Measurements from ENCODE around the gene CNOT8.

The CNOT8 gene

DNA sequence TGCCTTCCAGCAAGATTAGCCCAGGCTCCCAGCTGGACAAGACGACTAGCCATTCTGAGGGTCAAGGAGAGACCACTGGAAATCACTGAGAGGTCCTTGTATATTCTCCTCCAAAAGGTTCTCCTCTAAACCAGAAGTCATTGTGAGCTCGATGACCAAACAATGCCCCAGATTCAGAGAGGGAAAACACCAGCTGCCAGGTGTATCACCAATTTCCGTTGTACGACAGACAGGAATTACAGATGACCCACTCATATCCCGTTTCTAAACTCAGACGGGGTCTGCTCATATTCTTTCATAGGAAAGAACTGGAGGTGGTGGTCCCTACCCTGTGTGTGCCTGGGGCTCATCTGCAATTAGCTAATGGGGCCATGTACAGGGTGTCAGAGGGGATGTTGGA lies 22.2 kb upstream of the CNOT8 start:
- no peak for DNase-seq

GRCh38 chr5:154837009-154837901 lies 21.2 kb upstream of the CNOT8 start:
- no peak for DNase-seq

DNA sequence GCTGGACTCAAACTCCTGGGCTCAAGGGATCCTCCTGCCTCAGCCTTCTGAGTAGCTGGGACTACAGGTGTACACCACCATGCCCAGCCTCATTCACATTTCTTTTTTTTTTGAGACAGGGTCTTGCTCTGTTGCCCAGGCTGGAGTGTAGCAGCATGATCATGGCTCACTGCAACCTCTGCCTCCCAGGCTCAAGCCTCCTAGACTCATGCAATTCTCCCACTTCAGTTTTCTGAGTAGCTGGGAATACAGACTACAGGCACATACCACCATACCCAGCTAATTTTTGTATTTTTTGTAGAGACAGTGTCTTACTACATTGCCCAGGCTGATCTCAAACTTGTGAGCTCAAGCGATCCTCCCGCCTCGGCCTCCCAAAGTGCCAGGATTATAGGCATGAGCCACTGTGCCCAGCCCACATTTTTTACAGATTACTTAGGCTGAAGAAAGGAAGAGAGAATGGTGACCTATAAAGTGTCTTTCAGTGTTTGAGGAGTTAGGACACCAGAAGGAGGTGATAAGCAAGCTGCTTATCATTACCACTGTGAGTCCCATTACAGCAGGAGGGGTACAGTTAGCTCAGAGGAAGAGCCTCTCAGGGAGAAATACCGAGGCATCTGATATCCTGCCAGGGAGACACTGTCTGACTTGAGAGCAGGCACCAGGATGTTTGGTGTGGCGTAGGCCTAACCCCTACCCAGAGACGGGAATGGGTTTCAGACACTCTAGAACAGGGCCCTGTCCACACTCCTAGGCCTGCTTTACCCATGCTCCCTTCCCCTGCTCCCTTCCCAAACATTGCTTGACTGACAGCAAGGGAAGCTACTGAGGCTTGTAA lies 17.8 kb upstream of the CNOT8 start:
- DNase-seq = no peak

DNA sequence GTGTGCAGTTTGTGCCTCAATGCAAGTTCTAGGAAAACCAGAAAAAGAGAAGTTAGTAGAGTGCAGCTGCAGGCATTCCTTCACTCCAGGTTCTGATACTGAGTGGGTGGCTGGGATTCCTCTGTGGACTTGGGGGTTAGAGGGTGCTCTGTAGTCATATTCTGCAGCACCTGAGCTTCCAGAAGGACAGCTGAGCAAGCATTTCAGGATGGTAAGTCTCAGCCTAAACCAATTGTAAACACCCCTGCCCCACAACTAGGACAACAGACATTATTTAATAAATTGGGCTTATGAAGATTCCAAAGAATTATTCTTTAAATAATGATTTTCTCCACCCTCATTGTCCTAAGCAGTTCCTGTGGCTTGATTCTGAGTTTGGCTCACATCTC lies 17.2 kb upstream of the CNOT8 start:
- DNase-seq = no peak

- DNase-seq = no peak
These were observed 15.5 kb upstream of the CNOT8 start for GRCh38 chr5:154842689-154843530.

DNA sequence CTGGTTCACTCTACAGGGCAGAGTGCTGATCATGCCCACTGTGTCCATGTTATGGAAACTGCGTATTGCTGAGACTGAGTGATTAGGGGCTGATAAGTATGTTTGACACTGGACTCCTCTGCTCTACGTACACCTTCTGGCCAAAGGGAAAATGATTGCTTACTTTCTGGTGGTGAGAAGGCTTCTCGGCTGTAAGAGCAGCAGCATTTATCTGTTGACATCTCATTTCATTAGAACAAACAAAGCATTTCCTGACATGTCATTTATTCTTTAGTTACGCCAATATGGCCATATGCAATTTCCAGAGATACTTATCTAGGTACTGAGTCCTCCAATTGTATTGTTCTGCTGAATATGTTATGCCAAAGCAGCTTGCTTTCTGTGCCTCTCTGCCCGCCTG lies 13.6 kb upstream of the CNOT8 start:
- no peak for DNase-seq

DNA sequence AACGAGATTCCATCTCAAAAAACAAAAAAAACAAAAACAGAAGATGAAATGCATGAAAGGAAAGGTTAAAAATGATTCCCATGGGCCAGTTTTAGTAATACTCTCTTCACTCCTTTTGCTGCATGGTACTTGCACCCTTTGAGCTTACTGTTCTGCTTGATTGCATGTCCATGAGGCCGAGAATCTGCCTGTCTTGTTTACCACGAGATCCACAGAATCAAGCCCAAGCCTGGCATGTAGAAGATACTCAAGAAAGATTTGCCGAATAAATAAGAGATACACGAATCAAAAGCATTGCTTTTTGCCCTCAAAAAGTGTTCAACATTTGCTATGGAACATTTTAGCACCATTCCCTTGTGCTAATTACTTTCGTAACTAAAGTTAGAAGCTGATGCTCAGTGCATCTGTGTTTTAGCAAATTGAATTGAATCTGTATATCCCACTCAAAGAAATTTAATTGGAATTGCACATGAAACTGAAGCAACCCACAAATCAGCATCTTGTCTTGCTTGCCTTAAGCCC lies 9.1 kb upstream of the CNOT8 start:
- DNase-seq = no peak

DNA sequence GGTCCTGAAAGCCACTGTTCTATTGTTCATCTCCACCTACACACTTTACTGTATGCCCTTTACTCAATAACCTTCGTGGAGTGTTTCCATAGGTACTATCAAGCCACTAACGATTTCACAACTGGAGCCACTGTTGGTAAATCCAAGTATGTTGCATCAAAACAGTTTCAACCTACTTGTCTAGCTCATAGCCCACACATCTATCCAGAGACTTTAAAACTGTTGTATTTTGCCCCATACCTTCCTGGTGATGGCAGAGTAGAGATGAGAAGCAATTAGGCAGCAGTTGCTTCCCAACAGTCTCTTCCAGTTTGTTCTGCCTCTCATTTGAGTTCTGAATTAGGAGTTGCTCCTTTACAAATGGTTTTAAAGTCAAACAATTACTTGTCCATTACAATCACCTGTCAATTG lies 8.6 kb upstream of the CNOT8 start:
- DNase-seq = no peak

DNA sequence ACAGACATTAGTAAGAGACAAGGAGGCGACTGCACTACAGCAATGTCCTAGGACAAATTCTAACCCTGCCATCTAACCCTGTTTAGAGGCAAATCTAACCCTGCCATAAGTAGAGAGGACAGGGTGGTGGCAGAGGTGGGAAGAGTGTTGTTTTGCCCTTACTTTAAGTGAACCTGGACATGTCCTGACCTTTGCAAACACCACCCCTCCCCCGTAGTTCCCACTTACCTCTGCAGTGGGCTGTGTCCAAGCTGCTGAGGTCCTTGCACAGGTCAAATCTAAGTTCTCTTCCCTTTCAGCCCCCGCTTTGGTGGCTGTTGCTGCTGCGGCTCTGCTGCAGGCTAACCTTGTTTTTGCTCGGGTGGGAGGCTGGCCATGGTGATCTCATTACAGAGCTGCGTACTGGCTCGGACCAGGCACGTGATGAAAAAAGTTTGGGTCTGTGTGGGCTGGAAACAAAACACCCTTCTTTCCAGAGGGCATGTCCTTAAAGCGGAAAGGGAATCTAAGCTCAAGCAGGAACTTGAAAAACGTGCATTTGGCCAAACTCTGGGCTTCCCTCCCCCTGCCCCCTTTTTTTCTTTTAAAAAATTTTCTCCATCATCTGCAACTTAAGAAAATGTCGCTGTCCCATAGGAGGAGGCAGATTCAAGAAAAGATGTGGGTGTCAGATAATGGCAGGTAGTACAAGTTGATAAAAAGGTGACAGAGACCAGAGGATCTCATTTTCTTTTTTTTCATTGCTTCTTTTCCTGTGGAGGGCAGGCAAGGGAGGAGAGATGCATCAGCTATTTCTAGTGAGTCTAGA lies 8.0 kb upstream of the CNOT8 start, which contains the start of gene FAXDC2:
TSS of gene FAXDC2 (minus strand) at position 349 of the 808 bp plus-strand sequence. CDS start 12,425 bp downstream, outside the sequence.
- no peak for DNase-seq

DNA sequence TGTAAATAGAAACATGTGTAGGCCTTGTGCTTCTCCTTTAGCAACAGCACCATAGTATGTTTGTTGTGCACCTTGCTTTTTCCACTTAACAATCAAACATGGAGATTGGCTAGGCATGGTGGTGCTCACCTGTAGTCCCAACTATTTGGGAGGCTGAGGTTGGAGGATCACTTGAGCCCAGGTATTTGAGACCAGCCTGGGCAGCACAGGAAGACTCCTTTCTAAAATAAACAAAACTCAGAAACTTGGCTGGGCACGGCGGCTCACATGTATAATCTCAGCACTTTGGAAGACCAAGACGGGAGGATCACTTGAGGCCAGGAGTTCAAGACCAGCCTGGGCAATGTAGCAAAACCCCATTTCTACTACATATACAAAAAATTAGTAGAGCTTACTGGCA lies 7.1 kb upstream of the CNOT8 start:
- DNase-seq = no peak

DNA sequence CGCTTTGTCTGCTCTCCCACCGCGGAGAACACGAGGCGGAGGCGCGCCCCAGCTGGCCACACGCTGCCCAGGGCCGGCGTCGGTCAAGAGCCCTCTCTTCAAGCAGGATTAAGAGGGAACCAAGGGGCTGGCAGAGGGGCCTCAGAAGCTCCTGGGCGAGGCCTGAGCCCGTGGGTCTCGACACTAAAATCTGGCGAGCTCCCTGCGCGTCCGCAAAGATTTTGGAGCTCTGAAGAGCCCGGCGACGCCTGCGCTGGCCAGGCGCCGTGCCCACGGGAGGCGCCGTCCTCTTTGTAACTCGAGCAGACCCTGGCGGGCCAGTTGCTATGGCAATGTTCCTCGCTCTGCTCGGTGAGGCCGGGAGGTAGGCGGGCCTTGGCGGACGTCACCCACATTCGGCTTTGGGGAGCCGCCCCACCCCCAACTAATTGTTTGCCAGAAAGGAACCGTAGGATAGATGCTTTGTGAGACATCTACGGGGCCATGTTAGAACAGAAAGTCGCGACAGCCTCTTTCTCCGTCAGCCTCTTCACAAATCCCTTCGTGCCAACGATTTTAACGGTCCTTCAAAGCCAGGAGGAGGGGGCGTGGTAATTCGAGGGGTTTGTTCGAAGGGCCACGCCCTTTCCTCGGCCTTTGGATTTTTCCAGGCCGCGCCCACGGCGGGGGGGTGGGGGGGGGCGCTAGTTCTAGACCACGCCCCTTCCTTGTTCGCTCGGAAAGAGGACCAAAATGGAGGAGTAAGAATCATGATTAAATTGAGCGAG lies 714 bp upstream of the CNOT8 start:
- DNase-seq = peak; percentile 88 to 90

DNA sequence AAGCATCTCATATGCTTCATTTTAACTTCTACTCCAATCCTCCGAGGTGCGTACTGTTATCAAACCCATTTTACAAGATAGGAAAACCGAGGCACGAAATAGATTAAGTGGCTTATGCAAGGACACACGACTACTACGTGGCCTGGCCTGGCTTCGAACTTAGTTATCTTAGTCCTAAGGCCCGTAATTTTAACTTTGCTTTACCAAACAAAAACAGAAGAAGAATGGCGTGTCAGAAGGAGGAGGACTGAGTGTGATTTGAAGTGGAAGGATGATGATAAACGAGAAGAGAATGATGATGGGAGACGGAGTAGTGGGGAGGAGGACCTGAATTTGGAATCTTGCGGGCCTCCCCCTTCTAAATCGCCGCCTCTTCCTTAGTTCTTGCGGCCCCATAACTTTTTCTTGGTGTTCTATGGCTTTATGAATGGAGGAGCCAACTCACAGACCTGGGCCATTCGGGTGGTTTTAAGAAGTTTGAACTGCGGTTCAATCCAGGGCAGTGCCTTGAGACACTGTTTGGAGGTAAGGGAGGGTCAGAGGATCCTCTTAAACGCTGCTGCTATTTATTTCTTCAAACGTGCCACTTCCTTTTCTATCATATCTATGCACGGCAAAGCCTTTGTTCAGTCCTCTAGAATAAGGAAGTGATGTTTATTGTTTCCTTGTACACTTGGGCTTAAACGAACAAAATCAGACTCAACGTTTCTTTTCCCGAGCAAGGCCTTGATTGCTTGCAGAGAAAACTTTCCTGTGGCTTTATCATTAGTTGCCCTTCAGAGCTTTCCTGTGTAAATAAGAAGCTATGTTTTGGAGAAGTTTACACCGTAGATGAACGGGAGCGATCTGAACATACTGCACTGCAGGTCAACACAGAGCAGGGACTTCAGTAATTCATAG lies 795 bp downstream of the CNOT8 start:
- peak in 1 of 2 experiments; percentile 35 for DNase-seq

- DNase-seq = peak in 1 of 2 experiments; percentile 35
These were observed 1.7 kb downstream of the CNOT8 start for GRCh38 chr5:154860123-154860522.

DNA sequence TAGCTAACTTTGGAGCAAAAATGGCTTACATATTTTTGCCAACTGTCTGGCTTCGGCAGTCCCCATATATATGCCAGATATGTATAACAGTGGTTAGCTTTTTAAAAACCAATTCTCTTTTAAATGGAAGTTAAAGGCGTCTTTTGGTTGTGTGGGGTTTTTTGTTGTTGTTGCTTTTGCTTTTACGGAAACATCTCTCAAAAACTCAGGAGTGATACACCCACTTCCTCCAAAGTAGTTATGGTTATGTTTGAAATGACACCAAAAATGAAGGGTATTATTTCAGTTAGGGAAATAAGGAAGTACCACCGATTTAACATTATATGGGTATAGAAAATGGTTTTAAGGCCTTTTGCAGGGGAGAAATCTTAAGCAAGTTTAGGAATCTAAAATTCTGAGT lies 2.3 kb downstream of the CNOT8 start:
- no peak for DNase-seq

DNA sequence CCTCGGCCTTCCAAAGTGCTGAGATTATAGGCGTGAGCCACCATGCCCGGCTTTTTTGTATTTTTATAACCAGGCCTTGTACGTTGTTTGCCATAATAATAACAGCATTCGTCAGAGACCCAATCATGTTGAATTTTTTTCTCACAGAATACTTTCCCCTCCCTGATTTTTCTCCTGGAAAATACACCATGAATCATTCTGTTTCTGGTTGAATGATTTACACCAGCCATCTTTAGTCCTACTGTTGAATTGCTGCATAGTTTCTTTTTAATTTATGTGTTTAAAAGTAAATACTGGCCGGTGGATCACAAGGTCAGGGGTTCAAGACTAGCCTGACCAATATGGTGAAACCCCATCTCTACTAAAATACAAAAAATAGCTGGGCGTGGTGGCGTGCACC lies 3.5 kb downstream of the CNOT8 start:
- no peak for DNase-seq

- no peak for DNase-seq
These were observed 4.3 kb downstream of the CNOT8 start for GRCh38 chr5:154862766-154863165.

- no peak for DNase-seq
These were observed 5.1 kb downstream of the CNOT8 start for GRCh38 chr5:154863291-154864080.

DNA sequence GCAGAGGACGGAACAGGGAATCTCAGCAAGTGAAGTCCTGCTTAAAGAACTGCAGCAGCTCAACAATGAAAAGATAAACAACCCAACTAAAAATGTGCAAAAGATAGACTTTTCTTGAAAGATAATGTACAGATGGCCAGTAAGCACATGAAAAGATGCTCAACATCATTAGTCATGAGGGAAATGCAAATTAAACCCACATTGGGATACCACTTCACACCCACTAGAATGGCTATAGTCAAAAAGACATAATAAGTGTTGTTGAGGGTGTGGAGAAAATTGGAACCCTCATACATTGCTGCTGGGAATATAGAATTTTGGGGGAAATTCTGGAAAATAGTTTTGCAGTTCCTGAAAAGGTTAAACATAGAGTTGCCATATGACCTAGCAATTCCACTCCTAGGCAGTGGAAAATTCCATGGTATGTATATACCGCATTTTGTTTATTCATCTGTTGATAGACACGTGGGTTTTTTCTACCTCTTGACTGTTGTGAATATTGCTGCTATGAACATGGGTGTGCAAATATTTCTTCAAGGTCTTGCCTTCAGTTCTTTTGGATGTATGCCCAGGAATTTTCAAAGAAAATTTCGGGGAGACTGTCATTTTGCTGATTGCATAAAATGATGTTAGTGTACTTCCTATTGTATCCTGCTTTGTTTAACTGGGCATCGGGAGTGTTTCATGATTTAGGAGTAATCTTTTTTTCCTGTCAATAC lies 7.2 kb downstream of the CNOT8 start:
- no peak for DNase-seq

All from activated T-cell treated with anti-CD3 and anti-CD28 coated beads, Interleukin-2, amount 50 U/mL, for 48 hours (primary cell).